SK-N-SH (cell line): Measurements from ENCODE around the gene MAEA. TPM values are rescaled to one million over a fixed set of nuclear protein-coding genes. Genes with fewer than 3 reads are reported as not detected.

Experiments
- CTCF ChIA-PET: fragments of 300-600, 350-600 bp; formaldehyde crosslinking; extraction: SDS; loops from one replicate; lab custom pipeline; 2021; lab: Yijun Ruan, JAX
- POLR2A ChIA-PET: fragments of 350-600 bp; sonication (Branson Sonifier 250); formaldehyde crosslinking; extraction: SDS; loops from one replicate; lab custom pipeline; 2020; ENCODE audit warnings: antibody characterized with exemption, inconsistent platforms; lab: Yijun Ruan, JAX
- DNase-seq: peaks from one replicate; pipeline ENCODE4 v3.0.0; 2012
- H2AFZ ChIP-seq: fragments of 200-600 bp; sonication (generic); 2 replicates; pipeline ENCODE4 v1.8.1; 2016; ENCODE audit warnings: antibody characterized with exemption, mild to moderate bottlenecking, low read depth
- H3F3A ChIP-seq: fragments of 200-600 bp; sonication (generic); replicated peaks from 2 replicates; pipeline ENCODE3; 2016; ENCODE audit warnings: antibody characterized with exemption, mild to moderate bottlenecking; ENCODE audit not compliant: insufficient read depth
- H3K27ac ChIP-seq, 2 experiments: fragments of 200-500 bp in 1 of 2; fragments of 200-600 bp in 1 of 2; sonication (Bioruptor generic) in 1 of 2; sonication (generic), shearing (Covaris generic) in 1 of 2; 2 replicates each; pipeline versions ENCODE4 v1.5.1 to v1.6.1; 2014 to 2016; ENCODE audit warnings: low read depth in 2 of 2, inconsistent platforms in 1 of 2, low read length in 1 of 2, mild to moderate bottlenecking in 1 of 2, mixed read lengths in 1 of 2
- H3K27me3 ChIP-seq: fragments of 200-600 bp; sonication (generic), shearing (Covaris generic); 2 replicates; pipeline ENCODE4 v1.6.1; 2016; ENCODE audit warnings: mixed run types; ENCODE audit not compliant: insufficient read depth
- H3K36me3 ChIP-seq, 2 experiments: fragments of 200-500 bp in 1 of 2; fragments of 200-600 bp in 1 of 2; sonication (Bioruptor generic) in 1 of 2; sonication (generic) in 1 of 2; replicated peaks in 1 of 2; 2 replicates each; pipeline versions ENCODE3 to v1.5.1; 2014 to 2016; ENCODE audit warnings: low read length in 1 of 2, mild to moderate bottlenecking in 1 of 2; ENCODE audit not compliant: insufficient read depth in 2 of 2, control insufficient read depth in 1 of 2
- H3K4me1 ChIP-seq, 2 experiments: fragments of 200-500 bp in 1 of 2; fragments of 200-600 bp in 1 of 2; sonication (Bioruptor generic) in 1 of 2; sonication (generic), shearing (Covaris generic) in 1 of 2; 2 replicates each; pipeline versions ENCODE4 v1.5.1 to v1.6.1; 2014 to 2016; ENCODE audit warnings: low read depth in 1 of 2, low read length in 1 of 2, mixed run types in 1 of 2; ENCODE audit not compliant: insufficient read depth in 2 of 2, control insufficient read depth in 1 of 2
- H3K4me2 ChIP-seq: fragments of 200-600 bp; sonication (generic), shearing (Covaris generic); 2 replicates; pipeline ENCODE4 v1.6.1; 2017; ENCODE audit warnings: mixed run types
- H3K4me3 ChIP-seq, 2 experiments: fragments of 200-500 bp in 1 of 2; fragments of 200-600 bp in 1 of 2; sonication (Bioruptor generic) in 1 of 2; sonication (generic), shearing (Covaris generic) in 1 of 2; 2 replicates each; pipeline versions ENCODE4 v1.5.1 to v1.8.1; 2014 to 2016; ENCODE audit warnings: low read depth in 2 of 2, inconsistent platforms in 1 of 2, low read length in 1 of 2, mild to moderate bottlenecking in 1 of 2, mixed read lengths in 1 of 2, moderate library complexity in 1 of 2
- H3K79me2 ChIP-seq: fragments of 200-600 bp; sonication (generic); 2 replicates; pipeline ENCODE4 v1.8.1; 2017; ENCODE audit warnings: mild to moderate bottlenecking; ENCODE audit not compliant: insufficient read depth
- H3K9ac ChIP-seq: fragments of 200-600 bp; sonication (generic); 2 replicates; pipeline ENCODE4 v1.6.1; 2017; ENCODE audit warnings: mixed run types
- H3K9me2 ChIP-seq: fragments of 200-600 bp; sonication (generic); 2 replicates; pipeline ENCODE4 v1.6.1; 2017; ENCODE audit warnings: mixed run types
- H3K9me3 ChIP-seq: fragments of 200-600 bp; sonication (generic); 2 replicates; pipeline ENCODE4 v1.6.1; 2017; ENCODE audit warnings: mixed run types, mild to moderate bottlenecking, moderate library complexity
- H4K20me1 ChIP-seq: fragments of 200-600 bp; sonication (generic); 2 replicates; pipeline ENCODE4 v1.6.1; 2017; ENCODE audit warnings: mild to moderate bottlenecking, mixed run types; ENCODE audit not compliant: insufficient read depth
- CHD2 ChIP-seq: fragments of 150-350 bp; IDR thresholded peaks from 2 replicates; pipeline ENCODE4 v1.6.1; 2018; ENCODE audit warnings: low read length; ENCODE audit not compliant: partially characterized antibody
- CTCF ChIP-seq: fragments of 200-600 bp; sonication (generic); IDR thresholded peaks from 2 replicates; pipeline ENCODE4 v1.6.1; 2017; ENCODE audit warnings: antibody characterized with exemption, mild to moderate bottlenecking, moderate library complexity
- EP300 ChIP-seq, 2 experiments: IDR thresholded peaks; 2 replicates each; pipeline versions ENCODE4 v1.4.0 to v1.6.1; 2012; ENCODE audit warnings: borderline replicate concordance in 1 of 2, low read depth in 1 of 2, low read length in 1 of 2
- FOXJ3 ChIP-seq: sonication (generic); formaldehyde crosslinking; IDR thresholded peaks from 2 replicates; pipeline ENCODE4 v1.5.1; 2020; ENCODE audit warnings: mild to moderate bottlenecking, missing genetic modification reagents
- FOXM1 ChIP-seq: IDR thresholded peaks from 2 replicates; pipeline ENCODE4 v1.4.0; 2012; ENCODE audit warnings: low read depth, mild to moderate bottlenecking
- GABPA ChIP-seq: IDR thresholded peaks from 2 replicates; pipeline ENCODE4 v1.4.0; 2012; ENCODE audit warnings: low read depth, mild to moderate bottlenecking
- GATA2 ChIP-seq: sonication (generic); formaldehyde crosslinking; IDR thresholded peaks from 2 replicates; pipeline ENCODE4 v1.5.0; 2020; ENCODE audit warnings: mild to moderate bottlenecking, missing genetic modification reagents
- IRF3 ChIP-seq: fragments of 150-350 bp; IDR thresholded peaks from 2 replicates; pipeline ENCODE4 v1.6.1; 2016; ENCODE audit warnings: mild to moderate bottlenecking, low read depth, low read length
- MEF2A ChIP-seq: IDR thresholded peaks from 2 replicates; pipeline ENCODE4 v1.4.0; 2012; ENCODE audit warnings: low read depth, borderline replicate concordance
- MXI1 ChIP-seq: IDR thresholded peaks from 2 replicates; pipeline ENCODE4 v1.6.1; 2012; ENCODE audit warnings: mild to moderate bottlenecking, low read depth, low read length, improper control_type of control experiment
- PBX3 ChIP-seq: IDR thresholded peaks from 2 replicates; pipeline ENCODE4; 2012
- REST ChIP-seq: IDR thresholded peaks from 2 replicates; pipeline ENCODE4 v1.6.1; 2012; ENCODE audit warnings: mild to moderate bottlenecking, low read depth, low read length, moderate library complexity
- TAF1 ChIP-seq: IDR thresholded peaks from 2 replicates; pipeline ENCODE4 v1.6.1; 2012; ENCODE audit warnings: low read depth, mild to moderate bottlenecking, low read length, moderate library complexity, borderline replicate concordance
- USF1 ChIP-seq: IDR thresholded peaks from 2 replicates; pipeline ENCODE4 v1.4.0; 2012; ENCODE audit warnings: low read depth, borderline replicate concordance
- YY1 ChIP-seq: IDR thresholded peaks from 2 replicates; pipeline ENCODE4 v1.4.0; 2012; ENCODE audit warnings: low read depth, mild to moderate bottlenecking
- ZBTB33 ChIP-seq: IDR thresholded peaks from 2 replicates; pipeline ENCODE4 v1.4.0; 2012; ENCODE audit warnings: low read depth, borderline replicate concordance
- WGBS: methylation state at CpG from one replicate; pipeline ENCODE4 v1.1.6; 2017; ENCODE audit warnings: low lambda C conversion rate; 5-methylcytosine and 5-hydroxymethylcytosine counted together
- polyA plus RNA-seq, 3 experiments: library from polyadenylated mRNA; depleted of rRNA; stranded (reverse); fragments of >200 nt; gene quantifications; 2 replicates each; pipeline ENCODE4 v1.2.3, GENCODE V29; 2012

MAEA gene
- polyA plus RNA-seq, 1 of the 3 experiments (the other 2 are of a cell fraction), result 128 TPM

- Histone ChIP-seq H2AFZ (no peak overlapping the region), H3K27me3 (no peaks in the 10 kb centered on the region), H3K9ac (no peak overlapping the region), H3K4me3 (no peak overlapping the region), H4K20me1 (no peaks in the 10 kb centered on the region), H3K9me2 (no peaks in the 10 kb centered on the region), H3K27ac (no peak overlapping the region), H3K36me3 (peaks cover 0 to 39% of the 10 kb centered on the region in 2 experiments), H3K79me2 (no peaks in the 10 kb centered on the region), H3K4me2 (no peak overlapping the region), H3K9me3 (no peaks in the 10 kb centered on the region), H3K4me1 (no peaks in the 10 kb centered on the region), H3F3A (no peaks in the 10 kb centered on the region)
- TF ChIP-seq FOXJ3 (CRISPR knock-in tag) (no peak), CHD2 (no peak), YY1 (no peak), FOXM1 (no peak), EP300 (IDR thresholded peaks at IDR 0.05; ENCODE audit: borderline replicate concordance in 1 of 2, low read depth in 1 of 2, low read length in 1 of 2) (no peak), MEF2A (no peak), GABPA (no peak), TAF1 (no peak), GATA2 (CRISPR knock-in tag) (no peak), ZBTB33 (no peak)
- WGBS, result 92% methylated on average over 8 of the region's 12 CpGs
- DNase-seq, result no peak
- ChIA-PET CTCF (interaction anchor here (1.2 kb wide), 1 partner anchor 132 kb away, joined by 3 read pairs; no protein-coding TSS in a partner anchor), POLR2A (no interaction called here)
Observed at GRCh38 chr4:1381181-1381621, 91.5 kb downstream of the MAEA start.

- ChIA-PET CTCF (interaction anchor here (1.2 kb wide), 2 partner anchors 30 to 131 kb away, joined by 3 read pairs; no protein-coding TSS in a partner anchor), POLR2A (no interaction called here)
- Histone ChIP-seq H3K27ac (no peak overlapping the region), H3K4me1 (no peaks in the 10 kb centered on the region), H3K79me2 (no peaks in the 10 kb centered on the region), H3K9me2 (no peaks in the 10 kb centered on the region), H2AFZ (no peak overlapping the region), H3K4me3 (no peak overlapping the region), H3K9me3 (no peaks in the 10 kb centered on the region), H4K20me1 (no peaks in the 10 kb centered on the region), H3K36me3 (peaks cover under 1 to 36% of the 10 kb centered on the region in 2 experiments), H3K4me2 (no peak overlapping the region), H3K9ac (no peak overlapping the region), H3K27me3 (no peaks in the 10 kb centered on the region), H3F3A (no peaks in the 10 kb centered on the region)
- DNase-seq, result no peak
- 93% methylated on average over 22 of the region's 24 CpGs for WGBS
- no peak for TF ChIP-seq IRF3
- TF ChIP-seq USF1, result no peak
- TF ChIP-seq PBX3, result no peak
- TF ChIP-seq MXI1, result no peak
- TF ChIP-seq REST, result no peak
- TF ChIP-seq CTCF, result no peak
Observed at GRCh38 chr4:1381944-1382541, 92.4 kb downstream of the MAEA start.
